Hepatocyte (in vitro differentiated cells): ENCODE measurements around the gene RIMBP2.

Source experiments
- EZH2 ChIP-seq: fragments of 200-600 bp; sonication (generic); IDR thresholded peaks from 2 replicates; pipeline ENCODE4 v1.6.1; 2016; ENCODE audit warnings: antibody characterized with exemption, mild to moderate bottlenecking, borderline replicate concordance
- EZH2phosphoT487 ChIP-seq: fragments of 200-600 bp; sonication (generic); IDR thresholded peaks from one replicate; pipeline ENCODE4 v1.6.1; 2018; ENCODE audit warnings: antibody characterized with exemption, mild to moderate bottlenecking, low read depth, moderate library complexity; ENCODE audit not compliant: unreplicated experiment, severe bottlenecking
- TF ChIP-seq, protein P1 (sequence below): fragments of 200-600 bp; sonication (generic); IDR thresholded peaks from 2 replicates; pipeline ENCODE4 v1.5.1; 2016; ENCODE audit warnings: antibody characterized with exemption, mild to moderate bottlenecking; ENCODE audit not compliant: poor library complexity

DNA sequence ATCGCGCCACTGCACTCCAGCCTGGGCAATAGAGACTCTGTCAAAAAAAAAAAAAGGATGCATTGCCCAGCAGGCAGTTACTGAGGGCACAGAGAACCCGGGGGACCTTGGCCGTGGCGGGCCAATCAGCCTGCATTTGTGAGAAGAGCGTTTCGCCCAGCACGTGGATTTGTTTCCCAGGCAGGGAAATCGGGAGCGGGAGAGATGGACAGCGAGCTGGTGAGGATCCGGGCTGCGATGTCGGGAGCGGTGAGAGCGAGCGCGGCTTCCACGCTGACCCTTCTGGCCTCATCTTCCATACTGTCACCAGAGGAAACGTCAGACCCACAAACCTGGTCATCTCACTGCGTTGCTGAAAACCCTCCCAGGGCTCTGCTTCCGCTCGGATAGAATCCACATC is 123.5 kb downstream of the RIMBP2 start:
- TF ChIP-seq, protein P1, sequence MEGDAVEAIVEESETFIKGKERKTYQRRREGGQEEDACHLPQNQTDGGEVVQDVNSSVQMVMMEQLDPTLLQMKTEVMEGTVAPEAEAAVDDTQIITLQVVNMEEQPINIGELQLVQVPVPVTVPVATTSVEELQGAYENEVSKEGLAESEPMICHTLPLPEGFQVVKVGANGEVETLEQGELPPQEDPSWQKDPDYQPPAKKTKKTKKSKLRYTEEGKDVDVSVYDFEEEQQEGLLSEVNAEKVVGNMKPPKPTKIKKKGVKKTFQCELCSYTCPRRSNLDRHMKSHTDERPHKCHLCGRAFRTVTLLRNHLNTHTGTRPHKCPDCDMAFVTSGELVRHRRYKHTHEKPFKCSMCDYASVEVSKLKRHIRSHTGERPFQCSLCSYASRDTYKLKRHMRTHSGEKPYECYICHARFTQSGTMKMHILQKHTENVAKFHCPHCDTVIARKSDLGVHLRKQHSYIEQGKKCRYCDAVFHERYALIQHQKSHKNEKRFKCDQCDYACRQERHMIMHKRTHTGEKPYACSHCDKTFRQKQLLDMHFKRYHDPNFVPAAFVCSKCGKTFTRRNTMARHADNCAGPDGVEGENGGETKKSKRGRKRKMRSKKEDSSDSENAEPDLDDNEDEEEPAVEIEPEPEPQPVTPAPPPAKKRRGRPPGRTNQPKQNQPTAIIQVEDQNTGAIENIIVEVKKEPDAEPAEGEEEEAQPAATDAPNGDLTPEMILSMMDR = no peak
- TF ChIP-seq EZH2 (no peak), EZH2phosphoT487 (no peak)
